Fibroblast of lung (primary cell): ENCODE results near the gene DNER.

ENCODE experiments used
- EZH2 ChIP-seq: IDR thresholded peaks from 2 replicates; pipeline ENCODE4 v1.5.1; 2012; ENCODE audit warnings: low read length, control low read depth, mild to moderate bottlenecking; ENCODE audit errors: missing control alignments
- TF ChIP-seq, protein P1 (sequence below), 2 donors: IDR thresholded peaks in 1 of 2; conservative IDR thresholded peaks in 1 of 2; 1 replicate in 1 of 2; 2 replicates in 1 of 2; pipeline ENCODE4 v1.5.1; 2011 to 2012; ENCODE audit warnings: low read length in 2 of 2, control low read depth in 1 of 2, inconsistent platforms in 1 of 2, low read depth in 1 of 2, mild to moderate bottlenecking in 1 of 2

DNA sequence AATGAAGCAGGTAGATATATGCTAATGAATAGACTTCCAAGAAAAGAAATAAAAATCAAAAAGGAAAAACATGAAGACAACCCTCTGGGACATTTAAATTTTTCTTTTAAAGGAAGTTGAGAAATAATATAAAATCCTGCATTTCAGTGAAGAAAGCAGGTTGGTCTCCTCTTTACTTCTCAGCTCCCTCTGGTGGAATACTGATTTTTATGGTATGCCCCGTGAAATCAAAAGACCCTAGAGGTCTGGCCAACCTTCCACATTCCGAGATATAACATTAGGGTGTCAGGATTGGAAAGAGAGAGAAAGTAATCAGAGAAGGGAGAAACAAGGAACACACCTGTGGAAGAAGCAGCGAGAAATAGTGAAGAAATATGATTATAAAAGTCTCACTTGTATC lies 72.7 kb downstream of the DNER start:
- TF ChIP-seq, protein P1, sequence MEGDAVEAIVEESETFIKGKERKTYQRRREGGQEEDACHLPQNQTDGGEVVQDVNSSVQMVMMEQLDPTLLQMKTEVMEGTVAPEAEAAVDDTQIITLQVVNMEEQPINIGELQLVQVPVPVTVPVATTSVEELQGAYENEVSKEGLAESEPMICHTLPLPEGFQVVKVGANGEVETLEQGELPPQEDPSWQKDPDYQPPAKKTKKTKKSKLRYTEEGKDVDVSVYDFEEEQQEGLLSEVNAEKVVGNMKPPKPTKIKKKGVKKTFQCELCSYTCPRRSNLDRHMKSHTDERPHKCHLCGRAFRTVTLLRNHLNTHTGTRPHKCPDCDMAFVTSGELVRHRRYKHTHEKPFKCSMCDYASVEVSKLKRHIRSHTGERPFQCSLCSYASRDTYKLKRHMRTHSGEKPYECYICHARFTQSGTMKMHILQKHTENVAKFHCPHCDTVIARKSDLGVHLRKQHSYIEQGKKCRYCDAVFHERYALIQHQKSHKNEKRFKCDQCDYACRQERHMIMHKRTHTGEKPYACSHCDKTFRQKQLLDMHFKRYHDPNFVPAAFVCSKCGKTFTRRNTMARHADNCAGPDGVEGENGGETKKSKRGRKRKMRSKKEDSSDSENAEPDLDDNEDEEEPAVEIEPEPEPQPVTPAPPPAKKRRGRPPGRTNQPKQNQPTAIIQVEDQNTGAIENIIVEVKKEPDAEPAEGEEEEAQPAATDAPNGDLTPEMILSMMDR (conservative IDR thresholded peaks at IDR 0.05 in 1 of 2, IDR thresholded peaks at IDR 0.05 in 1 of 2; ENCODE audit: low read depth in 1 of 2, low read length in 2 of 2), result peak in 1 of 2 donors; percentile 12
- TF ChIP-seq EZH2, result no peak
